NCI-H2171 (cell line): ENCODE results near the gene LRP4.
A peak's percentile ranks its signal among the peaks of the same experiment; 100 is the strongest.

Source experiments
- DNase-seq: peaks from one replicate; lab custom pipeline; 2025; lab: John Stamatoyannopoulos, UW

Gene LRP4

GRCh38 chr11:46894961-46895360 is 23.4 kb downstream of the LRP4 start:
- no peak for DNase-seq

GRCh38 chr11:46894506-46894905 is 23.8 kb downstream of the LRP4 start:
- no peak for DNase-seq

GRCh38 chr11:46892838-46893237 is 25.5 kb downstream of the LRP4 start:
- DNase-seq, result no peak

GRCh38 chr11:46892109-46892508 is 26.2 kb downstream of the LRP4 start:
- DNase-seq, result no peak

- DNase-seq, result no peak
These were observed 27.7 kb downstream of the LRP4 start for GRCh38 chr11:46890665-46891064.

GRCh38 chr11:46889689-46890475 is 28.5 kb downstream of the LRP4 start:
- peak; percentile 47 for DNase-seq

GRCh38 chr11:46889251-46889650 is 29.1 kb downstream of the LRP4 start:
- no peak for DNase-seq

GRCh38 chr11:46888636-46889035 is 29.7 kb downstream of the LRP4 start:
- DNase-seq, result no peak

GRCh38 chr11:46886211-46886610 is 32.1 kb downstream of the LRP4 start:
- DNase-seq, result no peak

GRCh38 chr11:46879056-46879585 is 39.2 kb downstream of the LRP4 start:
- DNase-seq, result no peak

- DNase-seq, result no peak
These were observed 40.8 kb downstream of the LRP4 start for GRCh38 chr11:46877580-46877979.

- DNase-seq, result no peak
These were observed 41.9 kb downstream of the LRP4 start for GRCh38 chr11:46876471-46876870.

GRCh38 chr11:46874586-46874985 is 43.8 kb downstream of the LRP4 start:
- DNase-seq, result no peak

- DNase-seq, result no peak
These were observed 49.4 kb downstream of the LRP4 start for GRCh38 chr11:46868912-46869311.

- no peak for DNase-seq
These were observed 53.0 kb downstream of the LRP4 start for GRCh38 chr11:46865340-46865739.

- DNase-seq, result no peak
These were observed 58.1 kb downstream of the LRP4 start for GRCh38 chr11:46860218-46860617.

- DNase-seq, result no peak
These were observed 59.3 kb downstream of the LRP4 start for GRCh38 chr11:46858920-46859546.

GRCh38 chr11:46857666-46858065 is 60.7 kb downstream of the LRP4 start:
- no peak for DNase-seq

GRCh38 chr11:46856605-46857343 is 61.6 kb downstream of the LRP4 start:
- DNase-seq, result no peak

- DNase-seq, result no peak
These were observed 62.5 kb downstream of the LRP4 start for GRCh38 chr11:46855863-46856262.

GRCh38 chr11:46855167-46855566 is 63.2 kb downstream of the LRP4 start:
- no peak for DNase-seq

- DNase-seq, result no peak
These were observed 67.4 kb downstream of the LRP4 start for GRCh38 chr11:46850829-46851380.
